ENCODE results near the gene RTN4IP1.

RTN4IP1 gene, protein sequence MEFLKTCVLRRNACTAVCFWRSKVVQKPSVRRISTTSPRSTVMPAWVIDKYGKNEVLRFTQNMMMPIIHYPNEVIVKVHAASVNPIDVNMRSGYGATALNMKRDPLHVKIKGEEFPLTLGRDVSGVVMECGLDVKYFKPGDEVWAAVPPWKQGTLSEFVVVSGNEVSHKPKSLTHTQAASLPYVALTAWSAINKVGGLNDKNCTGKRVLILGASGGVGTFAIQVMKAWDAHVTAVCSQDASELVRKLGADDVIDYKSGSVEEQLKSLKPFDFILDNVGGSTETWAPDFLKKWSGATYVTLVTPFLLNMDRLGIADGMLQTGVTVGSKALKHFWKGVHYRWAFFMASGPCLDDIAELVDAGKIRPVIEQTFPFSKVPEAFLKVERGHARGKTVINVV

DNA sequence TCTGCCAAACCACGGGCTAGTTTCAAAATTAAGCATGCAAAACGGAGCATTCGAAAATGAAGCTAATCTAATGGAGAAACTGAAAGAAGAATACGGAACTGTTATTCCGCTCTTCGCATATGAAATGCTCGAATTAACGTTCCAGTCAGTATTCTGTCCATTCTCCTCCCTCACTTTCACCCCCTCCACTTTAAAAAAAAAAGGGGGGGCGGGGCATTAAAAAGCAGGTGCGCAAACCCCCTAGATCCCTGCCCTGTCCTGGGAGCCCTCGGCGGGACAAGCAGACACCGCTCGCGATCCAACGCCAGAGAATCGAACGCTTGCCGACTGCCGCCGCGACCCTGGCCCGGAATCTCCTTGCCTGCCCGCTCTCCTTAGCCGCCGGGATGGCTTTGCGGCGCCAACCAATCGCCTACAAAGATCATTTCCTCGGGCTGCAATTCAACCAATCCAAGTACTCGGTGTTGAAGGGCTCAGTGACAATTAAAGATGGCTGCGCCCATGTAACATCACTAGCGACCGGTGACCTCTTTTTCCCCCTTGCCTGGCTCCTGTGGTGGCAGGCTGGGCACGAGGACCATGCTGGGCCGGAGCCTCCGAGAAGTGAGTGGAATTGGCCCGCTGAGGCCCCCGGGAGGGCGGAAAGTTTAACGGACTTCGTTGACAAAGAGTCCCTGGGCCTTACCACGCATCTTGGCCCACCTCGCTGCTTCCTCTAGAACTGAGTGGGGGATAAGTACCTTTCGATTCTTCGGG lies at the start of gene RTN4IP1, which contains the start of gene QRSL1:
Gene RTN4IP1 (minus strand): TSS at position 396 of the 756 bp plus-strand sequence. CDS start 477 bp downstream, outside the sequence.
Gene QRSL1 (plus strand): TSS at position 476 of the 756 bp plus-strand sequence. CDS start 104 bp downstream, at position 580.
- Histone ChIP-seq H3K4me1 (ENCODE audit: control insufficient read depth, insufficient read depth, low read length) (peaks cover 7% of the 10 kb centered on the region), H3K27ac (ENCODE audit: low read depth, low read length) (peak within 1 kb of the TSS; percentile 83), H3K4me3 (ENCODE audit: low read length) (peak within 1 kb of the TSS; percentile 99), H3K36me3 (ENCODE audit: control insufficient read depth, insufficient read depth, low read length) (no peaks in the 10 kb centered on the region), H3K27me3 (ENCODE audit: control insufficient read depth, insufficient read depth, low read length) (no peaks in the 10 kb centered on the region), H3K9ac (ENCODE audit: low read length) (peak within 1 kb of the TSS; percentile 69)

DNA sequence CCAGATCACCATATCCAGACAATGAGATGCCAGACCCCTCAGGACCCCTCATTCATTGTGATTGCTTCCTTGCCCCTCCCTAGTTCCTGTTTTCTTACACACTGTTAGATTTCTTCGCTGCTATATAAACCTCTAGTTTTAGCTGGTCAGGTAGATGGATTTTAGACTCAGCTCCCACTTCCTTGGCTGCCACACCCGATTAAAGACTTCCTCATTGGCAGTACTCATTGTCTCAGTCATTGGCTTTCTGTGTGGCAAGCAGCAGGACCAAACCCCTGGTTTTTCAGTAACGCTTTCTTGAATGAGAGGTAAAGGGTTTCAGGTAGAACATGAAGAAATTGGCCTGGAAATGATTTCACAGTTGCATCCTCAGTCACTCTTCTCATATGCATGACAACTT lies 48.0 kb upstream of the RTN4IP1 start:
- no peak overlapping the region for H3K27ac ChIP-seq (ENCODE audit: low read depth, low read length)
- no peaks in the 10 kb centered on the region for H3K36me3 ChIP-seq (ENCODE audit: control insufficient read depth, insufficient read depth, low read length)
- H3K4me1 ChIP-seq (ENCODE audit: control insufficient read depth, insufficient read depth, low read length): no peaks in the 10 kb centered on the region
- no peaks in the 10 kb centered on the region for H3K27me3 ChIP-seq (ENCODE audit: control insufficient read depth, insufficient read depth, low read length)
- no peak overlapping the region for H3K4me3 ChIP-seq (ENCODE audit: low read length)
- no peak overlapping the region for H3K9ac ChIP-seq (ENCODE audit: low read length)

DNA sequence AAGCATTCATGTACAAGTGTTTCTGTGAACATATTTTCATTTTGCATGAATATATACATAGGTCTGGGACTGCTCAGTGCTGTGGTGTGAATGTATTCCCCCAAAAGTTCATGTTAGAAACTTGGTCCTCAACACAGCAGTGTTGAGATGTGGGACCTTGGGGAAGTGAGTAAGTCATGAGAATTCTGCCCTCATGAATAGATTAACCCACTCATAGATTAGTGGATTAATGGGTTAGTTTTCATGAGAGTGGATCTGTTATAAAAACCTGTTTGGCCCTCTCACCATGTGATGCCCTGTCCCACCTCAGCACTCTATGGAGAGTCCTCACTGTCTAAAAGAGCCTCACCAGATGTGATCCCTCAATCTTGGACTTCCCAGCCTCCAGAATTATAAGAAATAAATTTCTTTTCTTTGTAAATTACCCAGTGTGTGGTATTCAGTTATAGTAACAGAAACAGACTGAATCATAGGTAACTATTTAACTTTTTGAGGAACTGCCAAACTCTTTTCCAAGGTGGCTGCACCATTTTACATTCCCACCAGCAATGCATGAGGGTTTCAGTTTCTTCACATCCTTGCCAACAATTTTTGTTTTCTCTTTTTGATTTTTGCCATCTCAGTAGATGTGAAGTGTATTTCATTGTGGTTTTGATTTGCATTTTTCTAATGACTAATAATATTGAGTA lies 45.4 kb upstream of the RTN4IP1 start:
- H3K27me3 ChIP-seq (ENCODE audit: control insufficient read depth, insufficient read depth, low read length): no peaks in the 10 kb centered on the region
- no peak overlapping the region for H3K9ac ChIP-seq (ENCODE audit: low read length)
- no peak overlapping the region for H3K27ac ChIP-seq (ENCODE audit: low read depth, low read length)
- H3K4me1 ChIP-seq (ENCODE audit: control insufficient read depth, insufficient read depth, low read length): no peaks in the 10 kb centered on the region
- H3K4me3 ChIP-seq (ENCODE audit: low read length): no peak overlapping the region
- H3K36me3 ChIP-seq (ENCODE audit: control insufficient read depth, insufficient read depth, low read length): no peaks in the 10 kb centered on the region

DNA sequence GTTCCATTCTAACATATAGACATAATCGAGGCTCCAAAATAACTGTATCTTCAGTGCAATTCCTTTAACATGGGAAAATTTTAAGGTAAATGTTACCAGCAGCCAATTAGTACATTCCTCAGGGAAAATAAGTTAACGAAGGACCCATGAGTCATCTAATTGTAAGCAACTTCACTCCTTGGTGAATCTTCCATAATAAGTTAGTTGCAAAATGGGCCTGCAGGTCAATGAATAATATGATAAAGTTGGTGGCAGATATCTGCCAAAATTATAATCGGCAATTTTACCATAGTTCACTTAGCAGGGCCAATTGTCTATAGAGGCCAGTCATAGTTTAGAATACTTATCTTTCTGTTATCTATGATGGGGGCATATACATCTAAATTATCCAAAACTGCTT lies 42.4 kb upstream of the RTN4IP1 start:
- Histone ChIP-seq H3K36me3 (ENCODE audit: control insufficient read depth, insufficient read depth, low read length) (no peaks in the 10 kb centered on the region), H3K27me3 (ENCODE audit: control insufficient read depth, insufficient read depth, low read length) (no peaks in the 10 kb centered on the region), H3K4me1 (ENCODE audit: control insufficient read depth, insufficient read depth, low read length) (no peaks in the 10 kb centered on the region), H3K9ac (ENCODE audit: low read length) (no peak overlapping the region), H3K4me3 (ENCODE audit: low read length) (no peak overlapping the region), H3K27ac (ENCODE audit: low read depth, low read length) (no peak overlapping the region)

DNA sequence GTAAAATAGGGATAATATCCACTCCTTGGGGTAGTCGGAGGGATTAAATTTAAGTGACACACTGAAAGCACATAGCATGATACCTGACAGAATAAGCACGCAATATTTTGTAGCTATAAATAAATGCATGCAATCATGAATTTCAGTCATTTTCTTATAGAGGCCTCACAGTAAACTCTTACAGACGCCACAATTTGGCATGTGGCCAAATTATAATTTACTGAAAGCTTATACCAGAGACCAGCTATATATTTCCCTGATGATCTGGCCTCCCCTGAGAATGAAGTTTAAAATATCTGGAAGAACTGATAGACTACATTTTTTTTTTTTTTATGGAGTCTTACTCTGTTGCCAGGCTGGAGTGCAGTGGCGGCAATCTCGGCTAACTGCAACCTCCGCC lies 40.9 kb upstream of the RTN4IP1 start:
- no peak overlapping the region for H3K27ac ChIP-seq (ENCODE audit: low read depth, low read length)
- H3K4me1 ChIP-seq (ENCODE audit: control insufficient read depth, insufficient read depth, low read length): no peaks in the 10 kb centered on the region
- H3K9ac ChIP-seq (ENCODE audit: low read length): no peak overlapping the region
- no peaks in the 10 kb centered on the region for H3K27me3 ChIP-seq (ENCODE audit: control insufficient read depth, insufficient read depth, low read length)
- no peaks in the 10 kb centered on the region for H3K36me3 ChIP-seq (ENCODE audit: control insufficient read depth, insufficient read depth, low read length)
- no peak overlapping the region for H3K4me3 ChIP-seq (ENCODE audit: low read length)

DNA sequence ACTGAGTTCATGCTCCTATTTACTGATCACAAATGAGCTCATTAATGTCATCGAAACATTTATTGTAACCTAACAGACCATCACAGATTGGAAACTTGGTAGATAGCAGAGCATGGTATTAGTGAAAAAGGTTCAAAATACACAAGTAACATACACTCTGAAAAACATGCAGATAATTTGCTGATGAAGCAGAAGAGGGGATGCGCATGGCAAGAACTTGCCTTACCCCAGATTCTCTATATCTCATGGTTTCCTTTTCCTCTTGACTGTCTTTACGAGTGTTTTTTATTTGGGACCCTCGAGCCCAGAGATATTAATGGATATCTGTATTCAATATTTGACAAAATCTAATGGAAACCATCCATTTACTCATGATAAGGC lies 37.7 kb upstream of the RTN4IP1 start:
- no peaks in the 10 kb centered on the region for H3K36me3 ChIP-seq (ENCODE audit: control insufficient read depth, insufficient read depth, low read length)

DNA sequence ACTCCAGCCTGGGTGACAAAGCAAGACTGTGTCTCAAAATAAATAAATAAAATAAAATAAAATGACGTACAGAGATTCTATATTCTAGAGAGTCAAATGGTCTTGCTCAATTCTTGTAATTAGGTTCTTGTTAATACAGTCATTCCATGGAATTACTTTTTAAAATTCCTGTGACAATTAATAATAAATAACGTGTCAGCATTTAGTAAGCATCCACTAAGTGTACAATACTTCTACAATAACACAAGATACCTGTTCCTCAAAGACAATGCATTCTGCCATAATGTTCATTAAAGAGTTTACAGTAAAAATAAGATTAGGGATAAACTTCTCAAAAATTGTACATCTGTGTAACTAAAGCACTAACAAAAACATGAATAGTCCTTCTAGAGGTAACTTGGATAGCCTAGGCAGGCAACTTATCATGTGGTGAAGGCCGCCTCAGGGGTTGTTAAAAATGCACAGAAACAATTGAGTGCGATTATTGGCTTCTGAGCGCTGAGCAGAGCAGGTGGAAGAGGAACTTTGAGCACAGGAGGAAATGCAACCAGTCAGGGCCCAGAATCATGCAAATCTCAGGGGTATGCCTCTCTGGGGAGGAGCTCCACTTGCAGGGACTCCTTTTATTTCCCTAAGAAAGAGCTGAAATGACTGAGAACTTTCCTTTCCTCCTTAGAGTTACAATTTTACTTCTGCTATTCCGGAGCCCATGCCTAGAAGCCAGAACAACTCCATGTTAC lies 37.2 kb upstream of the RTN4IP1 start:
- Histone ChIP-seq H3K36me3 (ENCODE audit: control insufficient read depth, insufficient read depth, low read length) (no peaks in the 10 kb centered on the region), H3K27ac (ENCODE audit: low read depth, low read length) (no peak overlapping the region), H3K4me1 (ENCODE audit: control insufficient read depth, insufficient read depth, low read length) (no peaks in the 10 kb centered on the region), H3K4me3 (ENCODE audit: low read length) (no peak overlapping the region), H3K27me3 (ENCODE audit: control insufficient read depth, insufficient read depth, low read length) (no peaks in the 10 kb centered on the region), H3K9ac (ENCODE audit: low read length) (no peak overlapping the region)

More for the DNA sequence above, 37.7 kb upstream of the RTN4IP1 start:
- Histone ChIP-seq H3K27ac (ENCODE audit: low read depth, low read length) (no peak overlapping the region), H3K27me3 (ENCODE audit: control insufficient read depth, insufficient read depth, low read length) (no peaks in the 10 kb centered on the region), H3K9ac (ENCODE audit: low read length) (no peak overlapping the region), H3K4me3 (ENCODE audit: low read length) (no peak overlapping the region), H3K4me1 (ENCODE audit: control insufficient read depth, insufficient read depth, low read length) (no peaks in the 10 kb centered on the region)

DNA sequence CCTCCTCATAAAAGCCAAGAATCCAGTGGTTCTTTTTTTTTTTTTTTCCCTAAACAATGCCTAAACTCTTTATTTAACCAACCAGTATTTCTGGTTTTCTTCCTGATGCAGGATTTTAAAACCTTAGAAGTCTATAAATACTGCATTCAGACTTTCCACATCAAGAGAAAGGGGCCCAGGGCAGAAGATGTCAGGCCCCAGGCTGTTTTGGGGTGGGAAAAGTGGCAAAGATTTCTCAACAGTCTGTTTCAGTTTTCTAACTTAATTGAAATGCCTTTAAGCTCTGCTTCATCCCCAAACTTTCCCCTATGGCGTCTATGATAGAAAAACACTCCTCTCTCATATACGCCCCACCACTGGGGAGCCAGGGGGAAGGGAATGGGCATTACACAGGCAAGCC lies 33.2 kb upstream of the RTN4IP1 start:
- Histone ChIP-seq H3K27me3 (ENCODE audit: control insufficient read depth, insufficient read depth, low read length) (no peaks in the 10 kb centered on the region), H3K27ac (ENCODE audit: low read depth, low read length) (no peak overlapping the region), H3K9ac (ENCODE audit: low read length) (no peak overlapping the region), H3K4me1 (ENCODE audit: control insufficient read depth, insufficient read depth, low read length) (no peaks in the 10 kb centered on the region), H3K4me3 (ENCODE audit: low read length) (no peak overlapping the region), H3K36me3 (ENCODE audit: control insufficient read depth, insufficient read depth, low read length) (peaks cover 7% of the 10 kb centered on the region)

DNA sequence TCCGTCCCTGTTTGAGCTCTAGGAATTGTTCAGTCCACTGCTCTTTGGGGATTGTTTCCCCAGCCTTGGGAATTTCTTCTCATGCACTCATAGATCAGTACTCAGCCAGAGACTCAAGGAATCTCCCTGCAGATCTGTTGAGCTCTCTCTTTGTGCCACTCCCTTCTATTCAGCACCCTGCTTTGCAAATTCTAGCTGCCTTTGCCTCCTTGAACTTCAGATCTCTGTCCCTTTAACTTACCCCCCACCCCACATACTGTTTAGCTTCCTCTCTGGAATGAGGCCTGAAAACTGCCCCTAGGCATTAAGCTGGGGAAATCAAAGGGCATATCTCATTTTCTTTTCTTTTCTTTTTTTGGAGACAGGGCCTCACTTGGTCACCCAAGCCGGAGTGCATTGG lies 30.6 kb upstream of the RTN4IP1 start:
- H3K4me3 ChIP-seq (ENCODE audit: low read length): no peak overlapping the region
- no peak overlapping the region for H3K9ac ChIP-seq (ENCODE audit: low read length)
- no peaks in the 10 kb centered on the region for H3K4me1 ChIP-seq (ENCODE audit: control insufficient read depth, insufficient read depth, low read length)
- no peaks in the 10 kb centered on the region for H3K27me3 ChIP-seq (ENCODE audit: control insufficient read depth, insufficient read depth, low read length)
- peaks cover 16% of the 10 kb centered on the region for H3K36me3 ChIP-seq (ENCODE audit: control insufficient read depth, insufficient read depth, low read length)
- H3K27ac ChIP-seq (ENCODE audit: low read depth, low read length): no peak overlapping the region

DNA sequence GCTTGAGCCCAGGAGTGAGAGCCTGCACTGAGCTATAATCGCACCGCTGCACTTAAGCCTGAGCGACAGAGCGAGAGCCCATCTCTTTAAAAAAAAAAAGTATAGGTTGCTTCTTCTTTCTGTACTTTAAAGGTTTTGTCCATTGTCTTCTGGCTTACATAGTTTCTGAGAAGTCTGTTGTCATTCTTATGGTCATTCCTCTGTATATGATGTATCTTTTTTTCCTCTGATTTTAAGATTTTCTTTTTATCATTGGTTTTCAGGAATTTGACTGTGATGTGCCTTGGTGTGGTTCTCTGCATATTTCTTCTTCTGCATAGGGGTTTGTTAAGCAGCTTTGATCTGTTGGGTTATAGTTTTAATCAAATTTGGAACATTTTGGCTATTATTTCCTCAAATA lies 29.2 kb upstream of the RTN4IP1 start:
- no peak overlapping the region for H3K4me3 ChIP-seq (ENCODE audit: low read length)
- H3K27me3 ChIP-seq (ENCODE audit: control insufficient read depth, insufficient read depth, low read length): no peaks in the 10 kb centered on the region
- no peak overlapping the region for H3K27ac ChIP-seq (ENCODE audit: low read depth, low read length)
- no peaks in the 10 kb centered on the region for H3K4me1 ChIP-seq (ENCODE audit: control insufficient read depth, insufficient read depth, low read length)
- peaks cover 20% of the 10 kb centered on the region for H3K36me3 ChIP-seq (ENCODE audit: control insufficient read depth, insufficient read depth, low read length)
- H3K9ac ChIP-seq (ENCODE audit: low read length): no peak overlapping the region

DNA sequence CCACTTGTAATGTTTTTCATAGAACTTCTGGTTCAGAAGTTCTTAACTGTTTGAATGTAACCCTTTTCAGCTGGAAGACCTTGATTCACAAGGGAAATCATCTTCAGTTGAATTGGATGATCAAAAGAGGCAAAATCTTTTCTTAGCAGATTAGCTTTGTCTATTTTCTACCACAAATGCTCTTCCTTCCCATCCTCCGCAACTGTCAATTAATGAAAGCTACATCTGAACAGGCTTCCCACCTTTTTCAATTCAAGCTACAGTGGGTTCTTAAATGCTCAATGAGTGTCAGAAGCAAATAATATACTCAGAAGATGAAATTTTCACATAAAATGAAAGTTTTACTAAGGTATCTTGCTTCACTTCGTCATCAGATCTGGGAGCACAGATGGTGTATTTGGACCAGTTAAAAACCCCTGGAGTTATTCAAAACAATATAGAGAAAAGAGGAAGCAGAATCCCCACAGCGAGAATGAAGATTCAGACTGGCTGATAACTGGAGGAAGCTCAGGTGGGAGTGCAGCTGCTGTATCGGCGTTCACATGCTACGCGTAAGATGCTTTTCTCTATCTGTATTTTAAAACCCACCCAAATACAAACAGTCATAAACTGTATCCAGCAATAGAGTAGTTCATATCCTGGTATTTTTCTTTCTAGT lies 19.5 kb upstream of the RTN4IP1 start:
- no peak overlapping the region for H3K4me3 ChIP-seq (ENCODE audit: low read length)

More for the DNA sequence above, 19.5 kb upstream of the RTN4IP1 start:
- no peak overlapping the region for H3K9ac ChIP-seq (ENCODE audit: low read length)
- H3K27me3 ChIP-seq (ENCODE audit: control insufficient read depth, insufficient read depth, low read length): no peaks in the 10 kb centered on the region
- no peak overlapping the region for H3K27ac ChIP-seq (ENCODE audit: low read depth, low read length)
- peaks cover 10% of the 10 kb centered on the region for H3K36me3 ChIP-seq (ENCODE audit: control insufficient read depth, insufficient read depth, low read length)
- H3K4me1 ChIP-seq (ENCODE audit: control insufficient read depth, insufficient read depth, low read length): no peaks in the 10 kb centered on the region
